GM12872 (cell line): ENCODE results near the gene TBX18.

Experiments used
- TF ChIP-seq, protein P1 (sequence below): IDR thresholded peaks from 3 replicates; pipeline ENCODE4 v1.5.1; 2011; ENCODE audit warnings: low read depth, mild to moderate bottlenecking, low read length, moderate library complexity; ENCODE audit not compliant: insufficient read depth

Gene TBX18

DNA sequence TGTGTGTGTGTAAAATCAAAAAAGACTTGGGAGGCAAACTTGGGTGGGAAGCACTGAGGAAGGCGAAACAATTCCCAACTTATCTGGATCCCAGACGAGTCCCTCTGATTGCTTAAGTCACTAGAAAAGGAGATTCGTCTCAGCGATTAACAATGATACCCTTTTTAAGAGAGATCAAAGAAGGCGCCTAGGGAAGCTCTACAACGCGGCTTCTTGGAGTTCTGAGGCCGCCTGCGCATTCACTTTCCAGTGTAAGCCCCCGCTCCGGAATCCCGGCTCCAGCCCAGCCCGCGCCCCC, 8.7 kb upstream of the TBX18 start:
- TF ChIP-seq, protein P1, sequence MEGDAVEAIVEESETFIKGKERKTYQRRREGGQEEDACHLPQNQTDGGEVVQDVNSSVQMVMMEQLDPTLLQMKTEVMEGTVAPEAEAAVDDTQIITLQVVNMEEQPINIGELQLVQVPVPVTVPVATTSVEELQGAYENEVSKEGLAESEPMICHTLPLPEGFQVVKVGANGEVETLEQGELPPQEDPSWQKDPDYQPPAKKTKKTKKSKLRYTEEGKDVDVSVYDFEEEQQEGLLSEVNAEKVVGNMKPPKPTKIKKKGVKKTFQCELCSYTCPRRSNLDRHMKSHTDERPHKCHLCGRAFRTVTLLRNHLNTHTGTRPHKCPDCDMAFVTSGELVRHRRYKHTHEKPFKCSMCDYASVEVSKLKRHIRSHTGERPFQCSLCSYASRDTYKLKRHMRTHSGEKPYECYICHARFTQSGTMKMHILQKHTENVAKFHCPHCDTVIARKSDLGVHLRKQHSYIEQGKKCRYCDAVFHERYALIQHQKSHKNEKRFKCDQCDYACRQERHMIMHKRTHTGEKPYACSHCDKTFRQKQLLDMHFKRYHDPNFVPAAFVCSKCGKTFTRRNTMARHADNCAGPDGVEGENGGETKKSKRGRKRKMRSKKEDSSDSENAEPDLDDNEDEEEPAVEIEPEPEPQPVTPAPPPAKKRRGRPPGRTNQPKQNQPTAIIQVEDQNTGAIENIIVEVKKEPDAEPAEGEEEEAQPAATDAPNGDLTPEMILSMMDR = no peak

DNA sequence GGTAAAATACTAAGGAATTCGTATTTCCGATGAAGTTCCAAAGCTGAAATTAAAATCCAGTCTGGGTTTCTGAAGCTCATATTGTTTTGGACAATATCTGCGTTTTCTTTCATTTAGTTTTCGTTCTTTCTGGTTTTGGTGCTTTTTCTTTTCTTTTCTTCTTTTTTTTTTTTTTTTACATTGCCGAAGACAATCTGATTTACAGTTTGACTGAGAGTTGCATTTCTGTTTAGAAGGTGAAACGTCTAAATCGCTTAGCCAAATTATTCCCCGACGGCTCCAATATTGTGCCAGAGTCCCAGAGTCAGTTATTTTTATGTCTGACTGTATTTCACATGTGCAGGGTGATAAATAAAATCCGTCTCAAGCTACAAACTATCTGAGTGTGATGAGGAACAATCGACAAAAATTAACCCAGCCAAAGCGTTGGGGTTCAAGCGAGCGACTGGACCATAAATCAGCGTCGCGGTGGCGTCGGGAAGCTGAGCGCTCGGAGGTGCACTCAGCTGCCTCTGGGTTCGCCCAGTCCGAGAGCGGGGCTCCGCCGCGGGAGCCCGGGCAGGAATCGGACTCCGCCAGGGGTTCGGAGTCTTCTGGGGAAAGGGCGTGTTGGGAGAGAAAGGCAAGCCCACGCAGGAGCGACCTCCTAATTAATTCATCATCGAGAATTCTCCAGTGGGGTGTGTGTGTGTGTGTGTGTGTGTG, 8.2 kb upstream of the TBX18 start:
- TF ChIP-seq, protein P1 = no peak

DNA sequence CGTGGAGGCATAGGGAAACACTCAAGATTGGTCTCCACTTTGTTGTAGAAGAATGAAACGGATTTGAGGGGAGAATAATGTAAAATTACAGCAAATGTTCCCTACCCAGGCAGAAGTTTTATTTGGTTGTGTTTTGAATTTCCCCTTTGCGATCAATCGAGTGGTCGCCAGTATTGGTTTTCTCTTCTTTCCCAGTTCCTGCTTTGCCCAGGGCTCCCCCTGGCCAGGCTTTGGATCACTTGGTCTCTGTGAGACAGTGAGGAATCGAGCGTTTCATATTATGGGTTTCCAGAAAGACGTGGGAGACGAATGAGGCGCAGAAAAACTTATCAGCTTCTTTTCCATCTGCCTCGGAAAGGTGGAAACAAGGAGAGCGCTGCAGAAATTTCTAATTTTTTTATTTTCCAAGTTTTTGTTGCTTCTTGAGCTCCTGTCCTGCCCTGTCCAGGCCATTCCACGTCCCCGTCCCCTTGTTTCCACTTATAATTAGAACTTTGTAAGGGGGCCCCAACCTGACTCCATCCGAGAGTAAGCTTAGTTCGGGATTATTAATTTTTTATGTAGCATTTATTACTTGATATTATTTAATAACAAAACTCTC, 7.5 kb upstream of the TBX18 start:
- TF ChIP-seq, protein P1 = no peak

DNA sequence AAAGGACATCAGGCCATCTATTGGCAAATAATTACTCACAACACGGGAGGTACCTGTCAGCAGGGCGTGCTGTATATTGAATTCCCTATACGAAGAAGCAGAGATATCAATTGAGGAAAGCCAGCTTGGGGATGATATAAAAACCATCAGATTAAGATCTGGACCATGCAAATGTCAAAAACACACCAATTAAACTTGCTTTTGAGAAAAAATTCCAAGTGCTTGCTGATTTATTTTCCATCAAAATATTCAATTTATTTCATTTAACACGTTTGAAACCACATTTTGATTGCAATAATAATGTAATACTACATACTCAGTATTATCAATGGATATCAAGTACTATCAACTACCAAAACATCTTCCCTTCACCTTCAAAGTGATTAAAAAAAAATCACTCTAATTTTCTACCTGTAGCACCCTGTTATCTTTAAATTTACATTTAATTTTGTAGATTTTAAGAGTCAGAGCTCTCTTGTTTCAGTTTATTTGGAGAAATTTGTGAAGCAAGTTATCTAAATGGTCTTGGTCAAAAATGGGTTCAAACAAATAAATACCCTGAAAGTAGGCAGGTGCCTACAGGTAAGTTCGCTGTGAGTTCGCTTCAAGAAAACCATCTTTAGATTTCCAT, 6.8 kb upstream of the TBX18 start:
- TF ChIP-seq, protein P1 = no peak

DNA sequence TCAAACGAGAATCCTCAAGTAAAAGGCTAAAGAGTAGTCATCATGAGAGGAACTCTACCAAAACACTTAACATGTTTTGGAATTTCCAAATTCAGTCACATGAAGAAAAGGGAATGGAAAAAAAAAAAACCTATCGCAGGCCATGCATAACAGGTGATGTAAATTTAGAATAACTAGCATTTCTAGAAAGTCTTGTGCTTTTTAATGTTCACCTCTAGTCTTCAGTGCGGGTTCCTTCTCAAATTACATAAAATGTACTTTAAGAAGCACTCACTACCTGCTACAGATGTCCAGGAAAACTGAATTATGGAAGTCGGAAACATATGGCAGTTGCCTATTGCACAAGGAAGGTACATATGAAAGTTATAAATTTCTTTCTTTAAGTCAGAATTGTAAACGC, 6.1 kb upstream of the TBX18 start:
- TF ChIP-seq, protein P1 = no peak

DNA sequence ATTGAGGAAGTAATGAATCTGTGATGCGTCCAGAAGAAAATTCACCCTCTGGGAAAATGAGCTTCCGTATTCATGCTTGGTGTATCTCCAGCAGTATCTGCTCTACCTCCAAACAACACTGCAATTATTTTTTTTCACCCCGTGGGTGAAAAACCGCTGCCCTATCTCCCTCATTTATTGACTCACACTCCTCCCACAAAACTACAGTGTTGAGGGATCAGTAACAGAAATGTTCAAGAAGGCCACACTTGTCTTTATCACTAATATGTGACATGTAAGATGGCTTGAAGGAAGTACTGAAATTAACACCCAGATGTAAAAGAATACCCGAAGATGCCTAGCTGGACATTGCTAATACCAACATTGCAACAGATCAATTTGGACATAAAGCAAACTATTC, 4.9 kb upstream of the TBX18 start:
- TF ChIP-seq, protein P1 = no peak

DNA sequence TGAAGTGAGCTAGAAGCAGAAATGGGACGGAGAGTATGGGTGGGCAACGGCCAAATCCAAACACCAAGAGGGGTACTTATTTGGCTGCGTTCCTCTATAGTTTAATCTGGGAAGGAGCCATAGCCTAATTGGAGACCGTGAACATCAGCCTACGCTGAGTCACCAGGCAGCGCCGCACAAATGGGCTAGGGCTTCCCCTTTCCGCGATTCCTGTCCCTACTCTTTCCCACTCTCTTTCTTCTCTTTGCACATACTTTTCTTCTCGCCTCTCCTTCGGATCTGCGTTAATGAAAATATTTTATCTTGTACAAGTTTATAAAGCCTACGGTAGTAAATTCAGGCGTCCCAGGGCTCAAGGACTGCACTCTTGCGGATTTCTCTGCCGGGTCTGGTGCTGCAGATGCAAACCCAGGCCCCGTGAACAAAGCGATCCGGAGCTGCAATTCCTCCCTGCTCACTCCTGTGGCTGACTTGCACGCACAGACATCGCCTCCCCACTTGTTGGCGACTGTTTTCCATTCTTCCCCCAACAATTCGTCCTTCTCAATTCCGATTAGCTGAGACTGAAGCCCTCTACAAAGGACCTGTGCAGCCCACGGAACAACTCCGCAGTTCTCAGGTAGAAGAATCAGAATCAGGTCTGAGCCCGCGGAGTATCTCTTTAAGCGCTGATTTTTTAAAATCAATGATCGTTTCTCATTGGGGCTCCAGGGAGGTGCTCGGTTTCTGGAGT, 4.2 kb upstream of the TBX18 start:
- TF ChIP-seq, protein P1 = no peak
